ENCODE results near the gene DNAJC8. TPM values are rescaled to one million over a fixed set of nuclear protein-coding genes. Genes with fewer than 3 reads are reported as not detected.

The DNAJC8 gene
- total and polyA plus RNA-seq, 5 donors = 63.4 to 78.3 (median 64.5) TPM

DNA sequence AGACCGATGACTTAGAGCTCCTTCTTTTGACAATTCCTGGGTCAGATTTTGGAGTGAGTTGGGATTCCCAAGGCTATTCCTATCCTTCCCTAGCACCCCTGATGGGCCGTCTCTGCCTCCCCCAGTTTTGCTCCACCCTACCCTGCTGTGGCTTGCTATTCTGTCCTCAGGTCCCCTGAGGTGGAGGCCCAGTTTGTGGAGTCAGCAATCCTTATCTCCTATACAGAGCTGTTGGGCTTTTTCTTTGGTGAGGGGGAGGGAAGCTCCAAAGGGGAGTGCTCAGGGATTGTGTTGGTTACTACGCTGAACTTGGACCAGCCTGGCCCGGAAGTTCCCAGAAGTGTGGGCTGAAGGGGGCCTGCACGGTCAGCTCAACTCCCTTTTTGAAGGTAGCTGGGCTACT, 34.1 kb upstream of the DNAJC8 start:
- DNase-seq (peak in 1 of 3 donors; percentile 52), ATAC-seq (peak; percentile 60 to 62)
- Histone ChIP-seq H3K4me1 (ENCODE audit: control insufficient read depth, insufficient read depth, low read length) (peaks cover 9% of the 10 kb centered on the region), H3K27me3 (ENCODE audit: control insufficient read depth, insufficient read depth) (no peaks in the 10 kb centered on the region), H3K4me3 (ENCODE audit: low read length) (no peak overlapping the region), H3K9me3 (ENCODE audit: control insufficient read depth, low read length) (no peaks in the 10 kb centered on the region), H3K27ac (ENCODE audit: low read length) (no peak overlapping the region)
- intact Hi-C loops (cut with DNase I) = no loop called here
- 41% methylated on average over 5 of the region's 5 CpGs for WGBS

DNA sequence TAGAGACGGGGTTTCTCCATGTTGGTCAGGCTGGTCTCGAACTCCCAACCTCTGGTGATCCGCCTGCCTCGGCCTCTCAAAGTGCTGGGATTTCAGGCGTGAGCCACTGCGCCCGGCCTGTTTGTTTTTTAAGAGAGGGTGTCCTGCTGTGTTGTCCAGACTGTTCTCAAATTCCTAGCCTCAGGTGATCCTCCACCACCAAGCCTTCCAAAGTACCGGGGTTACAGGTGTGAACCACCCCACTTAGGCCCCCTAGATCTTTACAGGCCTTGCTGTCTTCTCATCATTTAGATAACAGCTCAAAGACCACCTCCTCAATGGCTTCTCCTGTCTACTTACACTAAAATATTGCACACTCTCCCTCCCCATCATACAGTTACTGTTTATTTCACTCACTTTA, 32.7 kb upstream of the DNAJC8 start:
- peaks cover 11% of the 10 kb centered on the region for H3K4me1 ChIP-seq (ENCODE audit: control insufficient read depth, insufficient read depth, low read length)
- H3K27ac ChIP-seq (ENCODE audit: low read length) = no peak overlapping the region
- 90% methylated on average over 8 of the region's 8 CpGs for WGBS
- H3K9me3 ChIP-seq (ENCODE audit: control insufficient read depth, low read length) = no peaks in the 10 kb centered on the region
- H3K4me3 ChIP-seq (ENCODE audit: low read length) = no peak overlapping the region
- intact Hi-C loops (cut with DNase I) = no loop called here
- ATAC-seq (no peak), DNase-seq (no peak)
- H3K27me3 ChIP-seq (ENCODE audit: control insufficient read depth, insufficient read depth) = no peaks in the 10 kb centered on the region

DNA sequence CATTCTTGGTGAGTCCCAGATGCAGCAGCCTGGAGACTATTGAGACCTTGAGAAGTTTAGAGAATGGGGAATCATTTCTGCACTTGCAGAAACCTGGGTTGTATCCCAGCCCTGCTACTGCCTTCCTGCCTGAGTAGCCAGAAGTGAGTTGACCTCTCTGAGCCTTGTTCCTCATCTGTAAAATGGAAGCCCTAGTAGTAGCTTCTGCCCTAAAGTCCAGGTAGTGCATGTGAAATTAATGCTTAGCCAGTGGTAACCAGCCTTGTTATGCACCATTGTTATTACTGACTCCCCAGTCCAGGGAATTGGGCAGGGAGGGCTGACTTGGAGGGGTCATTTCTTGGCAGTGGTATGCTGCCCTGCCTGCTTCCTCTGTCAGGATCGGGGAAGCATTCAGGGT, 32.1 kb upstream of the DNAJC8 start:
- no peaks in the 10 kb centered on the region for H3K27me3 ChIP-seq (ENCODE audit: control insufficient read depth, insufficient read depth)
- DNase-seq (no peak), ATAC-seq (no peak)
- intact Hi-C loops (cut with DNase I) = no loop called here
- 77% methylated on average over 1 of the region's 1 CpG for WGBS
- no peak overlapping the region for H3K4me3 ChIP-seq (ENCODE audit: low read length)
- no peaks in the 10 kb centered on the region for H3K9me3 ChIP-seq (ENCODE audit: control insufficient read depth, low read length)
- no peak overlapping the region for H3K27ac ChIP-seq (ENCODE audit: low read length)
- peaks cover 11% of the 10 kb centered on the region for H3K4me1 ChIP-seq (ENCODE audit: control insufficient read depth, insufficient read depth, low read length)

- Histone ChIP-seq H3K27me3 (ENCODE audit: control insufficient read depth, insufficient read depth) (no peaks in the 10 kb centered on the region), H3K27ac (ENCODE audit: low read length) (no peak overlapping the region), H3K4me3 (ENCODE audit: low read length) (peak overlapping the region; percentile 83), H3K9me3 (ENCODE audit: control insufficient read depth, low read length) (no peaks in the 10 kb centered on the region), H3K4me1 (ENCODE audit: control insufficient read depth, insufficient read depth, low read length) (peaks cover 7% of the 10 kb centered on the region)
- no peak for DNase-seq
- no peak for ATAC-seq
- intact Hi-C loops (cut with DNase I) = no loop called here
- WGBS = 55% methylated on average over 7 of the region's 7 CpGs
Observed at GRCh38 chr1:28260803-28261174, 28.0 kb upstream of the DNAJC8 start.

DNA sequence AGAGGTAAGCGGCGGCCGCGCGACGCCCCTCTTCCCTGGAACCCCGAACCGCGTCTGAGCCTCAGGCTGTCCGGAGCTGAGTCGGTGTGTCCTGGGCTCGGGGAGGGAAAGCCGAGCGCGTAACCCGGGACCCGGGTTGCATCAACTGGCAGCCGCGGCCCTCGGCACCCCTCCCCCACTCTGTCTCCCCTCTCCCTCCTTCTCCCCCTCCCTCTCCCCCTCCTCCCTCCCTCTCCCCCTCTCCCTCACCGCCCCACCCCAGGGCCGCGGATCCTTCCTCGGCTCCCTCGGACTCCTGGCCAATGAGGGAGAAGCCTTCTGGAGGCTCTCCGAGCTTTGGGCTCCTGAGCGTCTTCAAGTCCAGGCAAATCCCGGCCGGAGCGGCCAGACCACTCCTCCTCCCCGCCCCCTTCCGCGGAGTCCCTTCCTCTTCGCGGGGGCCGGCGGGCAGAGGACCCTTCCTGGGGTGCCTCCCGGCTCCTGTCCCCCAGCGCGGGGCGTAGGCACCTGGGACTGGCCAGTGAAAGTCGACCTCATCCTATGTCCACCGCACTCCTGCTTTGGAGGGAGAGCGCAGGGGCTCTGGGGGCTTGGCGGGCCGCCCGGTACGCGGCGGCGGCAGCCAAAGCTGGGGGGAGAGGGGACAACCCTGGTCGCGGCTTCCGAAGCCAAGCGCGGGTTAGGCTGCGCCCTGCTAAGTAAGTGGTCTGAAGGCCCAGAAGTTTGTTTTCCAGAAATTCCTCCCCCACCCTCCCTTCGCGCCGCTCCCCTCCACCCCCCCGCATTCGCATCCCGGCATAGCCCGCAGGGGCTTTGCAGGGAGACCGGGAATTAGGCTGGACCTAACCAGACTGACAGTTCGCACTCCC, 27.3 kb upstream of the DNAJC8 start:
- 1% methylated on average over 66 of the region's 66 CpGs for WGBS
- intact Hi-C loops (cut with DNase I) = loop anchor here in 1 of 4 donors (10.0 kb wide), 1 partner anchor 65 kb away; the partner anchor contains the start of gene MED18

DNA sequence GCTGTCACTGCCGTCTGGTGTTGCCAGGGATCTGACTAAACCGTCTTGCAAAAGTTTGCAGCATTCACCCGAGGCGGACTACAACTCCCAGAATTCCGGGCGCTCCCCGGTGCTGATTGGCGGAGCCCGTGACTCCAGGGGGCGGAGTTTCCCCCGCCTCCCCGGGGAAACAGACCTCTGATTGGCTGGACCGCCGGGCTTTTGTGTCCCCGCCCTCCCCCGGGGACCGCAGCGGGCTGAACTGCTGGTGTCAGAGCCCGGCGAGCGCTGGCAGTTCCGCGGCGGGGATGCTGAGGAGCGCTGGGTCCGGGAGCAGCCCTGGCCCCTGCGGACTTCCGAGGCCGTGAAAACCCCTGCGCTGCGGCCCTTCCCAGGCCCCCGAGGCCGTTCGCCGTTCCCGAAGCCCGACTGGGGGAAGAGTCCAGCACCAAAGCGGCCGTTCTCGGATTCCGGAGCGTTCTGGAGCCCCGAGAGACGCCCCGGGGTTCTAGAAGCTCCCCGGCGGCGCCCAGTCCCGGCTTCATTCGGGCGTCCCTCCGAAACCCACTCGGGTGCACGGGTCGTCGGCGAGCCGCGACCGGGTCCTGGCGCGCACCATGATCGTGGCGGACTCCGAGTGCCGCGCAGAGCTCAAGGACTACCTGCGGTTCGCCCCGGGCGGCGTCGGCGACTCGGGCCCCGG, 26.6 kb upstream of the DNAJC8 start, which contains the start of gene SESN2:
Gene SESN2, plus strand, starts transcription at position 267 of the 682 bp plus-strand sequence. Its CDS starts 330 bp downstream, at position 597.
- H3K27me3 ChIP-seq (ENCODE audit: control insufficient read depth, insufficient read depth) = no peaks in the 10 kb centered on the region
- H3K4me3 ChIP-seq (ENCODE audit: low read length) = peak within 1 kb of the TSS; percentile 83
- DNase-seq (peak; percentile 100), ATAC-seq (peak; percentile 97)
- H3K9me3 ChIP-seq (ENCODE audit: control insufficient read depth, low read length) = no peaks in the 10 kb centered on the region
- peaks cover 7% of the 10 kb centered on the region for H3K4me1 ChIP-seq (ENCODE audit: control insufficient read depth, insufficient read depth, low read length)
- WGBS = under 1% methylated on average over 76 of the region's 76 CpGs
- intact Hi-C loops (cut with DNase I) = loop anchor here in 1 of 4 donors (10.0 kb wide), 1 partner anchor 65 kb away; the partner anchor contains the start of gene MED18
- H3K27ac ChIP-seq (ENCODE audit: low read length) = peak within 1 kb of the TSS; percentile 93

More for the DNA sequence above, 27.3 kb upstream of the DNAJC8 start:
- H3K4me3 ChIP-seq (ENCODE audit: low read length) = peak overlapping the region; percentile 83
- peaks cover 7% of the 10 kb centered on the region for H3K4me1 ChIP-seq (ENCODE audit: control insufficient read depth, insufficient read depth, low read length)
- H3K9me3 ChIP-seq (ENCODE audit: control insufficient read depth, low read length) = no peaks in the 10 kb centered on the region
- DNase-seq = peak; percentile 86 to 94 (median 92)
- H3K27ac ChIP-seq (ENCODE audit: low read length) = peak overlapping the region; percentile 93
- peak; percentile 79 to 81 for ATAC-seq
- no peaks in the 10 kb centered on the region for H3K27me3 ChIP-seq (ENCODE audit: control insufficient read depth, insufficient read depth)

GRCh38 chr1:28258628-28259251, 25.9 kb upstream of the DNAJC8 start:
- WGBS = 6% methylated on average over 12 of the region's 12 CpGs
- peak overlapping the region; percentile 66 for H3K27ac ChIP-seq (ENCODE audit: low read length)
- H3K4me1 ChIP-seq (ENCODE audit: control insufficient read depth, insufficient read depth, low read length) = peaks cover 7% of the 10 kb centered on the region
- intact Hi-C loops (cut with DNase I) = loop anchor here in 1 of 4 donors (10.0 kb wide), 1 partner anchor 66 kb away; the partner anchor contains the start of gene MED18
- H3K27me3 ChIP-seq (ENCODE audit: control insufficient read depth, insufficient read depth) = no peaks in the 10 kb centered on the region
- H3K4me3 ChIP-seq (ENCODE audit: low read length) = peak overlapping the region; percentile 24
- no peaks in the 10 kb centered on the region for H3K9me3 ChIP-seq (ENCODE audit: control insufficient read depth, low read length)
- DNase-seq (no peak), ATAC-seq (no peak)

- intact Hi-C loops (cut with DNase I) = loop anchor here in 1 of 4 donors (10.0 kb wide), 1 partner anchor 67 kb away; the partner anchor contains the start of gene MED18
- Histone ChIP-seq H3K27me3 (ENCODE audit: control insufficient read depth, insufficient read depth) (no peaks in the 10 kb centered on the region), H3K4me3 (ENCODE audit: low read length) (no peak overlapping the region), H3K4me1 (ENCODE audit: control insufficient read depth, insufficient read depth, low read length) (peaks cover 4% of the 10 kb centered on the region), H3K9me3 (ENCODE audit: control insufficient read depth, low read length) (no peaks in the 10 kb centered on the region), H3K27ac (ENCODE audit: low read length) (no peak overlapping the region)
- no peak for ATAC-seq
- 99% methylated on average over 4 of the region's 4 CpGs for WGBS
- no peak for DNase-seq
Observed at GRCh38 chr1:28257736-28258135, 24.9 kb upstream of the DNAJC8 start.

DNA sequence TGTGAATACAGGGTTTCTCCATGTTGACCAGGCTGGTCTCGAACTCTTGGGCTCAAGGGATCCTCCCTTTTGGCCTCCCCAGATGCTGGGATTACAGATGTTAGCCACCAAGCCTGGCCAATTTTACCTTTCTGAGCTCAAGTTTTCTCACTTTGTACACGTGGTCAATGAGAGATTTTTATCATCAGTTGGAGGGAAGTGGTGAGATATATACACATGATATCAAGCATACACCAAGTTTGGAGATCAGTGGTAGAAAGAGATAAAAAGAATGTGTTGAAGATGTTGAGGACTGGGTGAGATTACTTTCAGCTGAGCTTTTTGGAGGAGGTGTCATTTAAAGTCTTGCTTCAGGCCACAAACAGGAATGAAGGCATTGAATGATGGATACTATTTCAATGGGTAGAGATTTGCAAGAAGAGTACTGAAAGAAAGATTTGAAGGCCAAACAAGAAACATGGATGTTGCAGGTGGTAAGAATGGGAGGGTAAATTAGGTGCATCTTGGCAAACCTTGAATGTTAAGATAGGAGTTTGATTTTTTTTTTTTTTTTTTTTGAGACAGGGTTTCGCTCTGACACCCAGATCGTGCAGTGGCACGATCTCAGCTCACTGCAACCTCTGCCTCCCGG, 23.5 kb upstream of the DNAJC8 start:
- H3K27me3 ChIP-seq (ENCODE audit: control insufficient read depth, insufficient read depth) = no peaks in the 10 kb centered on the region
- ATAC-seq = no peak
- no peak overlapping the region for H3K27ac ChIP-seq (ENCODE audit: low read length)
- H3K4me3 ChIP-seq (ENCODE audit: low read length) = no peak overlapping the region
- peaks cover 2% of the 10 kb centered on the region for H3K4me1 ChIP-seq (ENCODE audit: control insufficient read depth, insufficient read depth, low read length)
- no peaks in the 10 kb centered on the region for H3K9me3 ChIP-seq (ENCODE audit: control insufficient read depth, low read length)
- intact Hi-C loops (cut with DNase I) = loop anchor here in 1 of 4 donors (10.0 kb wide), 1 partner anchor 68 kb away; the partner anchor contains the start of gene MED18
- DNase-seq = no peak
- 81% methylated on average over 6 of the region's 6 CpGs for WGBS

DNA sequence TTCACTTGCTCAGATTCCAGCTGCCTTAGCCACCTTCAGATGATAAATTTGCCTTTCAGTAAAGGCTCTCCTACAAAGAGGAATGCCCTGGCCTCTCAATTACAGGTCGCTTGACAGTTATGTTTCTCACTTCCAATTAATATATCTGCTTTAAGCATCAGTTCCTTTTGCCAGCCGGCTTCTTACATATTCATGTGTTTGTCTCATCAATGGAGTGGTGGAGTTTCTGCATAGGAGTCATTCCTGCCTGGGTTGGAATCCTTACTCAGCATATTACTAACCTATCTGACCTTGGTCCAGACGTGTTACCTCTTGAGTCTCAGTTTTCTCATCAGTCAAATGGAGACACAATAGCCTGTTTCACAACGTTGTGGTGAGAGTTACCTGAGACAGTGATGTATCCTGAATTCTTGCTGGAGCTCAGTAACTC, 17.1 kb upstream of the DNAJC8 start:
- Histone ChIP-seq H3K27ac (ENCODE audit: low read length) (peak overlapping the region; percentile 24), H3K4me1 (ENCODE audit: control insufficient read depth, insufficient read depth, low read length) (peaks cover 3% of the 10 kb centered on the region), H3K9me3 (ENCODE audit: control insufficient read depth, low read length) (no peaks in the 10 kb centered on the region), H3K4me3 (ENCODE audit: low read length) (no peak overlapping the region), H3K27me3 (ENCODE audit: control insufficient read depth, insufficient read depth) (no peaks in the 10 kb centered on the region)
- WGBS = 45% methylated on average over 4 of the region's 4 CpGs
- DNase-seq (no peak), ATAC-seq (no peak)
- intact Hi-C loops (cut with DNase I) = loop anchor here in 2 of 4 donors (10.0 kb wide), 1 partner anchor 75 kb away; the partner anchor contains the start of gene MED18 (in 2 of the 2)
